GM19452 (cell line): Measurements from ENCODE around the gene TBCD.

Source experiments
- ATAC-seq: cut with Tn5 transposase; IDR thresholded peaks from one replicate; pipeline ENCODE4 v1.9.1; 2021; ENCODE audit not compliant: unreplicated experiment

Gene TBCD

GRCh38 chr17:82898976-82899514 is 147.2 kb downstream of the TBCD start:
- ATAC-seq, result no peak

GRCh38 chr17:82899941-82900340 is 148.1 kb downstream of the TBCD start:
- ATAC-seq, result no peak

GRCh38 chr17:82900741-82901140 is 148.9 kb downstream of the TBCD start:
- ATAC-seq, result no peak

DNA sequence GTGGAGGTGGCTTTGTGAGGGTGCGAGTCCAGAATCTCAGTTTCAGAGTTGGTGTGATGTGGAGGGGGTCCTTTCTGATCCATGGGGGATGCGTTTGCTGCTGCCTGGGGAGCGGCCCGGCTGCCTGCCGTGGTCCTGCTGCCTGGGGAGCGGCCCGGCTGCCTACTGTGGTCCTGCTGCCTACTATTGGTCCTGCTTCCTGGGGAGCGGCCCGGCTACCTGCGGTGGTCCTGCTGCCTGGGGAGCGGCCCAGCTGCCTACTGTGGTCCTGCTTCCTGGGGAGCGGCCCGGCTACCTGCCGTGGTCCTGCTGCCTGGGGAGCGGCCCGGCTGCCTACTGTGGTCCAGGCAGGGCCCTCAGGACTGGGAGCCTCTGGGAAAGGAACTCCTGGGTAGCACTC is 149.5 kb downstream of the TBCD start:
- no peak for ATAC-seq

DNA sequence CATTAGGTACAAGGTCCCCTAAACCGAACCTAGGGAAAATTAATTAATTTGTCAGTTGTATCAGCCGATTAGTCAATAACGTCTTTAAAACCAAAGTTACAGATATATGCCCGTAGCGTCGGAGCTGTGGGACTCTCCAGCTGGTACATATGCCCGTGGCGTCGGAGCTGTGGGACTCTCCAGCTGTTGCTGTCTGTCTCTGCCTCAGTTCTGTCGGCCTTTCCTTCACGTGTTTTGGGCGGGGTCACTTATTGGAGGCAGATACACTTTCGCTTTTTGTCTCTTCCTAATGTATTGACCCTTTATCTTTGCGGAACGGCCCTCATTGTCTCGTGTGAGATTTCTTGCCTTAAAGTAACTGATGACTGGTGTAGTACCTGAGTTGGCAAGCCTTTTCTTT is 150.0 kb downstream of the TBCD start:
- ATAC-seq, result no peak

DNA sequence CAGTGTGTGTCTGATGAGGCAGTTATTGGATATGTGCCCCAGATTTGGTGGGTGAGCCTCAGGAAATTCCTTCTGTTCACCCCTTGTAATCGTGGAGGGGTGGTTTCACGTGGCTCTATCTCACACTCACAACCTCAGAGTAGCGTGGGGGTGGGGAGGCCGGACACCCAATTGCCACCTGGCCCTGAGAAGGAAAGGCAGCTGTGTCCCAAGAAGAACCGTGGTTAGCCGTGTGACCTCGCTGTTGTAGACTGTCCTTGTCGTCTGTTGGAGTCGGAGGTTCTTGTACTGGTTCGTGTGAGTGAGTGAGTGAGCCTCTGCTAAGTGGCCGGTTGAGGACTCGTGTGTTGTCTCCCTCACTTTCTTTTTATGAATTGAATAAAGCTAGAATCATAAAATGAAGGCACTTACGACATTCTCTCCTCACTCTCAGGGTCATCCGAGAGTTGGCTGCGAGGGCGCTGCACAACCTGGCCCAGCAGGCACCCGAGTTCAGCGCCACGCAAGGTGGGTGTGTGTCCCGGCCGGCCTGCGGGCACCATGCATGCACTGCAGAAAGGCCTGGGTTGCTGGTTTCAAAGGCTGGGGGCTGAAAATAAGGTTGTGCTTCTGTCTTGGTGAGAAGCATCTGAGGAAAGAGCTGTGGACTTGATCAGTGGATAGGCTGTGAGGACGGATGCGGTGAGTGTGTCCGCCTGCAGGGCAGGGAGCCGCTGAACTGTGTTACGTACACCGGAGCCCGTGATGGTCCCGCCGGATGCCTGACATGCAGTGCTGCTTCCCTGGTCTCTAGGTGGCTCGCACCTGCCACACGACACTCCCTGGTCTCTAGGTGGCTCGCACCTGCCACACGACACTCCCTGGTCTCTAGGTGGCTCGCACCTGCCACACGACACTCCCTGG is 151.4 kb downstream of the TBCD start:
- ATAC-seq, result no peak

GRCh38 chr17:82905130-82905529 is 153.3 kb downstream of the TBCD start:
- no peak for ATAC-seq

GRCh38 chr17:82907797-82908542 is 156.1 kb downstream of the TBCD start:
- no peak for ATAC-seq

DNA sequence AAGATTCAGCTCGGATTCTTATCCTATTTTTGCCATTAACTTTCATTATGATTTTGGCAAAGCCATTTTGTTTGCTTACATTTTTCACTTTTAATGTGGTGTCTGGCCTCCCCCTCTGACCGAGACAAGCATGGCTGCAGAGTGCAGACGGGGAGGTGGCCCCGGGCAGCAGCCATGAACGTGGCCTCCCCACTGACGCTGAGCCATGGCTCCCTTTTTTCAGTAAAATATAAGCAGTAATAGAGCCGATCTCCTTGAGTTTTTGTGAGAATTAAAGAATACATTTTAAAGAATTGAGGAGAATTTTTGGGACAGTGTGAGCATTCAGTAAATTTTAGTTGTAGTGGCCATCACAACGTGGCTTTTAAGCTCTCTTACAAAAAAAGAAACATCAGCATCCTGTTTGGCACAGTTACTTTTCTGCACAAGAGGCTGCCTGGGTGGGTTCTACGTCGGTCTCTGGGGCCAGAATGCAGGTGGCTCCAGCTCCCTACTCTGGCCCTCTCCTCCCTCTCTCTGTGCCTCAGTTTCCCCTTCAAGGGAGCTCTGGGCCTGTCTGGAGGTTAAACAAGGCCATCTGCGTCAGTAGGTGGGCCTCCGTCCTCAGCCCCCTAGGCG is 156.8 kb downstream of the TBCD start:
- ATAC-seq, result no peak

DNA sequence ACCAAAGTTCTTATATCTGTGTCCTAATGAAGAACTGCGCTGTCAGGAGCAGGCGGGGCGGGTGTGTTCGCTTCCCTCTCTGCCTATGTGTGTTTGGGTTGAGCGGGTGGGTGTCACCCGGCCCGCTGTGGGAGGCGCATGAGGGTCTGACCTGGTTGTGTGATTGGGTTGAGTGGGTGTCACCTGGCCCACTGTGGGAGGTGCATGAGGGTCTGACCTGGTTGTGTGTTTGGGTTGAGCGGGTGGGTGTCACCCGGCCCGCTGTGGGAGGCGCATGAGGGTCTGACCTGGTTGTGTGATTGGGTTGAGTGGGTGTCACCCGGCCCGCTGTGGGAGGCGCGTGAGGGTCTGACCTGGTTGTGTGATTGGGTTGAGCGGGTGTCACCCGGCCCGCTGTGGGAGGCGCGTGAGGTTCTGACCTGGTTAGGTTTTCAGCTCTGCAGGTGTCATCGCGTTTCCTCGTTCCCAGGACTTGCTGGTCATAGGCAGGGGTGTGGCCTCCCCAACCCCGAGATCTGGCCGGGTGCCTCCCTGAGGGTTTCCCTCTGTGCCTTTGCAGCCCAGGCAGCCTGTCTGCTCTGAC is 157.5 kb downstream of the TBCD start:
- ATAC-seq, result no peak

GRCh38 chr17:82910041-82910481 is 158.2 kb downstream of the TBCD start:
- no peak for ATAC-seq

DNA sequence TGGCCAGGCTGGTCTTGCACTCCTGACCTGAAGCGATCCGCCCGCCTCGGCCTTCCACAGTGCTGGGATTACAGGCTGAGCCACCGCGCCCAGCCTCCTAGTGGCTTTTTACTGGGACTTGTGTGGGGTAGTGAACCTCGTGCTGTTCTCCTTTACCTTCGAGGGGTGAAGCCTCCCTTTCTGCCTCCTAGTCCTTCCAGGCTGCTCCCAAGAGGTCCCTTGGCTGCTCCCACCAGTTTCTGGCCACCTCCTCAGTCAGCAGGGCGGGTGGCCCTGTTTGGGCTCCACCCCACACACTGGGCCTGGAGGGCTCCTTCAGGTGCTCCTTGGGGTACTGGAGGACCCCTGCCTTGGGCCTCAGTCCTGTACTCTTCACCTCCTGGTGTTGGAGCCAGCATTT is 158.9 kb downstream of the TBCD start:
- ATAC-seq, result no peak

GRCh38 chr17:82911822-82912221 is 160.0 kb downstream of the TBCD start:
- ATAC-seq, result no peak

- ATAC-seq, result no peak
These were observed 160.7 kb downstream of the TBCD start for GRCh38 chr17:82912484-82913089.

DNA sequence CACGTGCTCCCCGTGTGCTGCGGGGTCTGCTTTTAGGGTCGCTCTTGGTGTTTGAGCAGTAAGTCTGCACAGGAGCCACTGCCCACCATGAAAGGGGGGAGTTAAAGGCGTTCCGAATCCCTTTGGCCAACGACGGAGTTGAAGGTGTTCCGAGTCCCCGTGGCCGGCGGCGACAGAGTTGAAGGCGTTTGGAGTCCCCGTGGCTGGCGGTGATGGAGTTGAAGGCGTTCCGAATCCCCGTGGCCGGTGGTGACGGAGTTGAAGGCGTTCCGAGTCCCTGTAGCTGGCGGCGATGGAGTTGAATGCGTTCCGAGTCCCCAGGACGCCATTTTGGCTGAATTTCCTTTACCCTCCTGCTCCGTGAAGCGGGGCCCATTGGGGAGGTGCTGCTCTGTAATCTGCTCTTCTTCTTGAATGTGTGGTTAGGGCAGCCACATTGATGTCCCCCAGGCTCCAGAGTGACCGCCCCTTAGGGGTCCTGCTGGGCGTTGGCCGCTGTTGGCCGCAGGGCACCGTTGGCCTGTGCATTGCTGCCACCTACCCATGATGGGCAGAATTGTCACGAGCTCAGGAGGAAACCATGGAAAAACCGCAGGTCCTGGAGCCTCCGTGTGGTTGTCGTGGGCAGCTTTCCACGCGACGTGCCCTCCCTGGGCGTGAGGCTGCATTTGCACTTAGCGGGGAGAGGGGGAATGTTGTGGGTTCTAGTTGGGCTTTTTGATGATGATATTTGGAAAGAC is 161.6 kb downstream of the TBCD start:
- no peak for ATAC-seq

DNA sequence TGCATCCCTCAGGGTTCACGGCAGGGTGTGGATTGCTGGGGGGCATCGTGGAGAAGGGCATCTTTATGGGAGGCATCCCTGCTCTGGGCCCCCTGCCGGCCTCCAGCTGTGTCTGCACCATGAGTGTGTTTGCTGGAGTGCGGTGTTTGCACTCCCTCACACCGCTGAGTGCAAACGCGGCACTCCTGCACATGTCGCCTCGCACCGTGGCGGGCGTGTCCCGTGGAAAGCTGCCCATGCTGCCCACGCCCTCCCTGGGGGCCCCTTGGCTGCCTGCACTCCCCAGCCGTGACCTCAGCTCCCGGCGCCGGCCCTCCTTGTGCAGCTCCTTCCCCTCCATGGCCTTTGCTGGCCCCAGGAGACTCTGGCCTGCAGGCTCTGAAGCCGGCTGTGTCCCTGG is 162.5 kb downstream of the TBCD start:
- no peak for ATAC-seq

DNA sequence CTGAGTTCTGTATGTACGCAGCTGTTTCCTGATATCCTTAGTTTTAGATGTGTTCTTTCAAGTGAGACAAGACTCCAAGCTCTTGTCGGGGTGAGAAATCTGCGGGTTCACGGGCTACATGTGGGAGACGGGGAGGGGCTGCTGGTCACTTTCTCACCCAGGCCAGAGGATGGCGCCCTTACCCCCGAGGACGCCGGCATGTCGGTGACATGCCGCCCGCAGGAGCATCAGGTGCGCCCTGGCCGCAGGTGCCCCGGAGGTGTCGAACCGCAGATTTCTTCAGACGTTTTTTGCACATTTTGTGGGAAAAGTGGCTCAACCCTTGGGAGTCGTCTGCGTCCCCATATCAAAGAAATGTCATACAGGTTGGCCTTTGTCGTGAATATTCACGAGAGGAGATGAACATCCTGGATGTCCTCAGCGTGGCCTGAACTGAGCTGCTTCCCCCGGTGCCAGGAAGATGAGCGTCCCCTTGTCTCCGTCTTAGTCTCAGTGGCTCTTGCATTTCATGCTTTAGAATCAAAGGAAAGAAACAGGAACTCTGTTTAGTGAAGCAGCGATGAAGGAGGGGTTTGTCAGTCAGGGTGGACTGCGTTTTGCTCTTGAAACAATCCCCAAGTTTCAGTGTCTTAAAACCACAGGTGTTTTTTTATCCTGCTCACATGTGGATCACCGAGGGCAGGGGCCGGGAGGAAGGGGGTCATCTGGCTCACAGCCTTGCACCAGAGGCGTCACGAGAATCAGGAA is 163.3 kb downstream of the TBCD start:
- ATAC-seq, result no peak

DNA sequence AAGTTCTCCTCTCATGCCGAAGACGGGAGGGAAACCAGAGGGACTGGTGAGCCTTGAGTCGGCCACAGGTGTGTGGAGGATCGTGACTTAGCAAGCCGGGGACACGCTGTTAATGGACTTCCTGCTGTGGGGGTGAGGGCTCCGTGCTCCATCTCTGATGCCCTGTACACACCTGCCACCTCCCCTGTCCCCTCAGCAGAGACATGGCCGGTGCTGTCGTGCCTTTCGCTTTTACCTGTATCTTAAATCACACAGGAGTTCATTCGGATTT is 163.8 kb downstream of the TBCD start:
- no peak for ATAC-seq

DNA sequence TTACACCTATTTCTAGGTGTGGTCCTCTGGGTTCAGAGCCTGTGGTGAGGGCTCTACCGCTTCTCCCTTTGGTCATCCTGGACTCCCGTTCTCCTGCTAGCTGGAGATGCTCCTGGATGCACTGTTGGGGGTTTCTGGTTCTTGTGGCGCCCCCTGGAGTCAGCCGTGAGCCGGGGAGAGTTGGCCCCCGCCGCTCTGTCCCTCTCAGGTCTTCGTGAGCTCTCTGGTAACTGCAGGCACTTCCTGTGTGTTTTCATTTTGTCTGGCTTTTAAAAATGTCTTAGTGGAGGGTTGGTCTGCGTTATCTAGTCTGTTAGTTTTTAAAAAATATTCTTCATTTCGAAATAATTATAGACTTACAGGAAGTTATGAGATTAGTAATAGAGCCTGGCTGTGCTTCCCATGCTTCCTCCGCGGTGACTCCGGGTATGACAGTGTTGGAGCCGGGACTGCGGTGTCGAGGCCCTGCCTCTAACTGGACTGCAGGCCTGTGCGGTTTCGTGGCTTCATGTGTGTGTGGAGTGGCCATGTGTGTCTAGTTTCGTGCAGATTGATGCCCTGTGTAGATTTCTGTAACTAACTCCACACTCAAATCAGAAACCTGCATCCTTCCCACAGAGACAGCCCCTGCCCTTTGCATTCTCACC is 166.0 kb downstream of the TBCD start:
- ATAC-seq, result no peak
